ENCODE results near the gene OSGEP.

DNA sequence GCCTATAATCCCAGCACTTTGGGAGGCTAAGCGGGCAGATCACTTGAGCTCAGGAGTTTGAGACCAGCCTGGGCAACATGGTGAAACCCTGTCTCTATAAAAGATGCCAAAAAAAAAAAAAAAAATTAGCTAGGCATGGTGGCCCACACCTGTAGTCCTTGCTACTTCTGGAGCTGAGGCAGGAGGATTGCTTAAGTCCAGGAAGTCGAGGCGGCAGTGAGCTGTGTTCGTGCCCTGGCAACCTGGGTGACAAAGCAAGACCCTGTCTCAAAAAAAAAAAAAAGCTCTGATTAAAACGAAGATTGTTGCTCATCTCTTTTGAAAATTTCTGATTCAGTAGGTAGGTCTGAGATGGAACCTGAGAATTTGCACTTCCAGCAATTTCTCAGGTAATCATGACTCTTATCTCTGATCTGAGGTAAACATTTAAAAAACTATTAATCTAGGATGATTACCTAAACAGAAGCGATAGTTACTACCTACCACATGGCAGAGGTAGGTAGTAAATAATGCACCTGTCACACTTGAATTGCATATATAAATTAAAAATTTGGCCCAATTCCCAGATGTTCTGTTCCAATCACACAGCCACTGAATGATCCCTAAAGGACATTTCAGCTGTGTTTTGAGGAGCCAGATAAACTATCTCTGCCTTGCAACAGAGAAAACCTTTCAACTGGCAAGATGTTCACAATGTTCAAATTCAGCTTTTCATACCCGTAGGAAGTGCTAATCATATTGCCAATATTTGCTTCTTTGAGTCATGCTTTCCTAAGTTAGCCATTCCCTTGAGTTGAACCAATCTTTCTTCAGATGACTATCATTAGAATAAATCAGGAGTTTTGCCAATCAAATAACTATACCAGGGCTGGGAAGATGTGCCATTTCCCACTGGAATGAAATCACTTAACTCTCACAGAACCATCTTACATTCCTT lies 37.1 kb downstream of the OSGEP start:
- TF ChIP-seq, protein P1, sequence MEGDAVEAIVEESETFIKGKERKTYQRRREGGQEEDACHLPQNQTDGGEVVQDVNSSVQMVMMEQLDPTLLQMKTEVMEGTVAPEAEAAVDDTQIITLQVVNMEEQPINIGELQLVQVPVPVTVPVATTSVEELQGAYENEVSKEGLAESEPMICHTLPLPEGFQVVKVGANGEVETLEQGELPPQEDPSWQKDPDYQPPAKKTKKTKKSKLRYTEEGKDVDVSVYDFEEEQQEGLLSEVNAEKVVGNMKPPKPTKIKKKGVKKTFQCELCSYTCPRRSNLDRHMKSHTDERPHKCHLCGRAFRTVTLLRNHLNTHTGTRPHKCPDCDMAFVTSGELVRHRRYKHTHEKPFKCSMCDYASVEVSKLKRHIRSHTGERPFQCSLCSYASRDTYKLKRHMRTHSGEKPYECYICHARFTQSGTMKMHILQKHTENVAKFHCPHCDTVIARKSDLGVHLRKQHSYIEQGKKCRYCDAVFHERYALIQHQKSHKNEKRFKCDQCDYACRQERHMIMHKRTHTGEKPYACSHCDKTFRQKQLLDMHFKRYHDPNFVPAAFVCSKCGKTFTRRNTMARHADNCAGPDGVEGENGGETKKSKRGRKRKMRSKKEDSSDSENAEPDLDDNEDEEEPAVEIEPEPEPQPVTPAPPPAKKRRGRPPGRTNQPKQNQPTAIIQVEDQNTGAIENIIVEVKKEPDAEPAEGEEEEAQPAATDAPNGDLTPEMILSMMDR (IDR thresholded peaks at IDR 0.05), result no peak
- TF ChIP-seq POLR2A (IDR thresholded peaks at IDR 0.05) (no peak), POLR2AphosphoS5 (IDR thresholded peaks at IDR 0.05) (peak in 1 of 3 donors; percentile 12), EP300 (IDR thresholded peaks at IDR 0.05; ENCODE audit: low read depth) (no peak)
